Right ventricle myocardium superior (tissue), 1 donor: Measurements from ENCODE around the gene SRPK3. TPM values are rescaled to one million over a fixed set of nuclear protein-coding genes. Genes with fewer than 3 reads are reported as not detected.

Experiments used
- ATAC-seq: fragments of 200-7000 bp; cut with Tn5 transposase; one replicate; pipeline ENCODE4 v1.9.1; 2020; ENCODE audit warnings: mild to moderate bottlenecking; ENCODE audit not compliant: poor library complexity
- DNase-seq: peaks from one replicate; pipeline ENCODE4 v3.0.0-alpha.2; 2020
- intact Hi-C: fragments of 100-400 bp; cut with DNase I; formaldehyde crosslinking; loops from one replicate; pipeline ENCODE4 v1.11.2; 2022
- total RNA-seq: library from RNA; stranded (reverse); fragmentation: NEBNext Ultra II Directional; extraction: Animal tissue kit (Norgen Biotek cat#: 25700); gene quantifications from one replicate; pipeline ENCODE4 v1.2.1, GENCODE V29; 2021
- donor health status: DM: no; HTN: yes; CAD: no; lungs with severe emphysema.

Gene SRPK3
- total RNA-seq, 1 donor from 2014 or later = 38.0 TPM

GRCh38 chrX:153776611-153777045 is 4.2 kb upstream of the SRPK3 start:
- intact Hi-C loops = no loop called here
- DNase-seq (peak; percentile 21), ATAC-seq (no peak)

GRCh38 chrX:153777261-153778090 is 3.4 kb upstream of the SRPK3 start:
- intact Hi-C loops = no loop called here
- ATAC-seq = no peak
- peak; percentile 8 for DNase-seq

GRCh38 chrX:153778181-153778580 is 2.7 kb upstream of the SRPK3 start:
- intact Hi-C loops = no loop called here
- no peak for DNase-seq
- ATAC-seq = no peak

GRCh38 chrX:153778684-153779101 is 2.1 kb upstream of the SRPK3 start:
- ATAC-seq (no peak), DNase-seq (no peak)
- intact Hi-C loops = no loop called here

- ATAC-seq (peak; percentile 3), DNase-seq (no peak)
- intact Hi-C loops = no loop called here
Measured at GRCh38 chrX:153779891-153780677, 757 bp upstream of the SRPK3 start.

- ATAC-seq (peak; percentile 79), DNase-seq (peak; percentile 45)
- intact Hi-C loops = no loop called here
Measured at GRCh38 chrX:153781428-153782047, 697 bp downstream of the SRPK3 start.

- DNase-seq = no peak
- intact Hi-C loops = no loop called here
- ATAC-seq = no peak
Measured at GRCh38 chrX:153782313-153782712, 1.5 kb downstream of the SRPK3 start.

- intact Hi-C loops = no loop called here
- DNase-seq (no peak), ATAC-seq (no peak)
Measured at GRCh38 chrX:153782871-153783270, 2.0 kb downstream of the SRPK3 start.

GRCh38 chrX:153783378-153784013 is 2.7 kb downstream of the SRPK3 start:
- DNase-seq (no peak), ATAC-seq (no peak)
- intact Hi-C loops = no loop called here

- intact Hi-C loops = no loop called here
- DNase-seq (no peak), ATAC-seq (no peak)
Measured at GRCh38 chrX:153784325-153784967, 3.6 kb downstream of the SRPK3 start.

- no peak for ATAC-seq
- intact Hi-C loops = no loop called here
- DNase-seq = no peak
Measured at GRCh38 chrX:153786669-153787068, 5.8 kb downstream of the SRPK3 start.

GRCh38 chrX:153789654-153790053 is 8.8 kb downstream of the SRPK3 start:
- no peak for DNase-seq
- no peak for ATAC-seq
- intact Hi-C loops = loop anchor here (10.0 kb wide), 1 partner anchor 155 kb away; the partner anchor contains the start of gene RENBP

GRCh38 chrX:153791104-153791852 is 10.4 kb downstream of the SRPK3 start:
- DNase-seq (no peak), ATAC-seq (no peak)
- intact Hi-C loops = loop anchor here (10.0 kb wide), 1 partner anchor 154 kb away; the partner anchor contains the start of gene RENBP

GRCh38 chrX:153792368-153792767 is 11.5 kb downstream of the SRPK3 start:
- intact Hi-C loops = loop anchor here (10.0 kb wide), 1 partner anchor 152 kb away; the partner anchor contains the start of gene RENBP

GRCh38 chrX:153793291-153793690 is 12.4 kb downstream of the SRPK3 start:
- intact Hi-C loops = loop anchor here (10.0 kb wide), 1 partner anchor 152 kb away; the partner anchor contains the start of gene RENBP
- DNase-seq (no peak), ATAC-seq (no peak)

More at GRCh38 chrX:153792368-153792767, 11.5 kb downstream of the SRPK3 start:
- ATAC-seq = no peak
- DNase-seq = no peak

- intact Hi-C loops = loop anchor here (10.0 kb wide), 1 partner anchor 151 kb away; the partner anchor contains the start of gene RENBP
- ATAC-seq (peak; percentile 96), DNase-seq (peak; percentile 96)
Measured at GRCh38 chrX:153794018-153794896, 13.4 kb downstream of the SRPK3 start, which contains the start of the genes IDH3G and SSR4. Gene IDH3G, minus strand, starts transcription at chrX:153794375. Its CDS starts 49 bp downstream, at chrX:153794326. Gene SSR4, plus strand, starts transcription at chrX:153794668. Its CDS starts 20 bp downstream, at chrX:153794688.
